Prostate gland (tissue), 2 donors: ENCODE results near the gene NECAP2. TPM values are rescaled to one million over a fixed set of nuclear protein-coding genes. Genes with fewer than 3 reads are reported as not detected.

Source experiments
- DNase-seq: peaks from one replicate; pipeline ENCODE4 v3.0.0-alpha.2; 2019; ENCODE audit warnings: low spot score
- H3K27ac ChIP-seq, 2 donors: fragments of 200-600 bp; sonication (generic); 2 replicates each; pipeline ENCODE4 v1.5.1; 2017 to 2019
- H3K27me3 ChIP-seq: fragments of 200-600 bp; sonication (generic); replicated peaks from 2 replicates; pipeline ENCODE4 v1.5.1; 2019; ENCODE audit not compliant: insufficient read depth
- H3K36me3 ChIP-seq, 2 donors: fragments of 200-600 bp; sonication (generic); 1 replicate in 1 of 2; 2 replicates in 1 of 2; pipeline versions ENCODE4 v1.5.1 to v1.8.1; 2017 to 2019
- H3K4me1 ChIP-seq: fragments of 200-600 bp; sonication (generic); replicated peaks from 2 replicates; pipeline ENCODE4 v1.5.1; 2019
- H3K4me3 ChIP-seq, 2 donors: fragments of 200-600 bp; sonication (generic); 2 replicates each; pipeline ENCODE4 v1.5.1; 2017 to 2019
- H3K9me3 ChIP-seq: fragments of 200-600 bp; sonication (generic); 2 replicates; pipeline ENCODE4 v1.5.1; 2017
- CTCF ChIP-seq, 4 experiments: fragments of 200-600 bp in 2 of 4; fragments of 450-650 bp in 2 of 4; sonication (generic) in 2 of 4; IDR thresholded peaks; 1 replicate in 3 of 4; 2 replicates in 1 of 4; pipeline ENCODE4 v1.5.1; 2016 to 2019; ENCODE audit warnings: antibody characterized with exemption in 4 of 4, mild to moderate bottlenecking in 2 of 4, moderate library complexity in 2 of 4
- POLR2A ChIP-seq: fragments of 450-650 bp; IDR thresholded peaks from one replicate; pipeline ENCODE4 v1.6.1; 2016; ENCODE audit warnings: antibody characterized with exemption, mild to moderate bottlenecking
- POLR2AphosphoS5 ChIP-seq: sonication (generic); formaldehyde crosslinking; IDR thresholded peaks from one replicate; pipeline ENCODE4 v1.6.1; 2017; ENCODE audit warnings: antibody characterized with exemption
- WGBS: methylation state at CpG from one replicate; pipeline ENCODE4 v1.1.5; 2018; 5-methylcytosine and 5-hydroxymethylcytosine counted together
- intact Hi-C: fragments of 100-400 bp; cut with DNase I; formaldehyde crosslinking; loops from one replicate; pipeline ENCODE4 v1.14.2; 2022
- total RNA-seq, 2 donors: library from RNA; depleted of rRNA; stranded (reverse); fragments of >200 nt; gene quantifications; one replicate each; pipeline ENCODE4 v1.1.0, GENCODE V29; 2016

The NECAP2 gene
- total RNA-seq, 2 donors from 2014 or later: 43.7 to 106 TPM

GRCh38 chr1:16398371-16398953, 42.1 kb upstream of the NECAP2 start:
- DNase-seq: no peak
- intact Hi-C loops: no loop called here
- H3K4me1 ChIP-seq: no peaks in the 10 kb centered on the region
- H3K4me3 ChIP-seq: no peak overlapping the region
- WGBS: 75% methylated on average over 5 of the region's 5 CpGs
- no peak for TF ChIP-seq CTCF (IDR thresholded peaks at IDR 0.05)
- TF ChIP-seq POLR2A: no peak
- TF ChIP-seq POLR2AphosphoS5: no peak
- no peaks in the 10 kb centered on the region for H3K27me3 ChIP-seq
- H3K9me3 ChIP-seq: no peaks in the 10 kb centered on the region
- peaks cover 0 to 7% of the 10 kb centered on the region in 2 donors for H3K36me3 ChIP-seq
- H3K27ac ChIP-seq: no peak overlapping the region

- intact Hi-C loops: no loop called here
- H3K27ac ChIP-seq: no peak overlapping the region
- no peak for DNase-seq
- H3K4me3 ChIP-seq: no peak overlapping the region
- TF ChIP-seq POLR2A (no peak), POLR2AphosphoS5 (no peak), CTCF (IDR thresholded peaks at IDR 0.05) (no peak)
- H3K4me1 ChIP-seq: no peaks in the 10 kb centered on the region
- no peaks in the 10 kb centered on the region for H3K36me3 ChIP-seq
- WGBS: 85% methylated on average over 10 of the region's 10 CpGs
- H3K9me3 ChIP-seq: no peaks in the 10 kb centered on the region
- no peaks in the 10 kb centered on the region for H3K27me3 ChIP-seq
These were observed 37.8 kb upstream of the NECAP2 start for GRCh38 chr1:16402742-16403141.

GRCh38 chr1:16405441-16405840, 35.1 kb upstream of the NECAP2 start:
- 70% methylated on average over 5 of the region's 5 CpGs for WGBS
- no peak for DNase-seq
- no peaks in the 10 kb centered on the region for H3K36me3 ChIP-seq
- no peaks in the 10 kb centered on the region for H3K27me3 ChIP-seq
- no peak for TF ChIP-seq POLR2A
- TF ChIP-seq CTCF (IDR thresholded peaks at IDR 0.05): no peak
- TF ChIP-seq POLR2AphosphoS5: no peak
- intact Hi-C loops: no loop called here
- no peak overlapping the region for H3K27ac ChIP-seq
- H3K9me3 ChIP-seq: no peaks in the 10 kb centered on the region
- no peaks in the 10 kb centered on the region for H3K4me1 ChIP-seq
- H3K4me3 ChIP-seq: no peak overlapping the region

- H3K36me3 ChIP-seq: no peaks in the 10 kb centered on the region
- no peak for TF ChIP-seq POLR2AphosphoS5
- no peak for TF ChIP-seq CTCF (IDR thresholded peaks at IDR 0.05)
- no peak for TF ChIP-seq POLR2A
- no peak overlapping the region for H3K27ac ChIP-seq
- 73% methylated on average over 9 of the region's 9 CpGs for WGBS
- no peak for DNase-seq
- H3K4me1 ChIP-seq: no peaks in the 10 kb centered on the region
- intact Hi-C loops: no loop called here
- no peaks in the 10 kb centered on the region for H3K27me3 ChIP-seq
- no peak overlapping the region for H3K4me3 ChIP-seq
- no peaks in the 10 kb centered on the region for H3K9me3 ChIP-seq
These were observed 33.7 kb upstream of the NECAP2 start for GRCh38 chr1:16406868-16407267.

- no peak for TF ChIP-seq CTCF (IDR thresholded peaks at IDR 0.05)
- TF ChIP-seq POLR2AphosphoS5: no peak
- no peaks in the 10 kb centered on the region for H3K27me3 ChIP-seq
- 82% methylated on average over 25 of the region's 25 CpGs for WGBS
These were observed 30.9 kb upstream of the NECAP2 start for GRCh38 chr1:16409536-16410152.

More at GRCh38 chr1:16409536-16410152, 30.9 kb upstream of the NECAP2 start:
- no peaks in the 10 kb centered on the region for H3K4me1 ChIP-seq
- H3K36me3 ChIP-seq: no peaks in the 10 kb centered on the region
- H3K4me3 ChIP-seq: no peak overlapping the region
- no peak for DNase-seq
- no peaks in the 10 kb centered on the region for H3K9me3 ChIP-seq
- intact Hi-C loops: no loop called here
- no peak overlapping the region for H3K27ac ChIP-seq
